ENCODE data around the gene SLC23A1. TPM values are rescaled to one million over a fixed set of nuclear protein-coding genes. Genes with fewer than 3 reads are reported as not detected.

SLC23A1 gene
- total and polyA plus RNA-seq, 2 of the 13 experiments (the other 11 are each of a cell fraction or from before 2014, with no cell fraction given), result 6.0 to 6.6 TPM

- FAIRE-seq, result no peak
These were observed 4.1 kb downstream of the SLC23A1 start for GRCh38 chr5:139378941-139379361.

GRCh38 chr5:139378101-139378825 is 4.8 kb downstream of the SLC23A1 start:
- Histone ChIP-seq H3K36me3 (replicated peaks in 1 of 2; ENCODE audit: control insufficient read depth in 1 of 2, insufficient read depth in 2 of 2, low read length in 2 of 2) (peaks cover 0 to 5% of the 10 kb centered on the region in 2 experiments; a peak in 2 of 5 replicates), H2AFZ (ENCODE audit: low read length) (no peak overlapping the region), H3K9ac (ENCODE audit: insufficient read depth, low read depth, low read length) (no peak overlapping the region), H3K4me3 (replicated peaks in 1 of 3; ENCODE audit: insufficient read depth in 1 of 3, low read depth in 2 of 3, low read length in 3 of 3) (no peak overlapping the region), H3K4me2 (ENCODE audit: low read depth, low read length) (no peak overlapping the region), H4K20me1 (ENCODE audit: insufficient read depth, low read length) (no peaks in the 10 kb centered on the region), H3K27me3 (ENCODE audit: control insufficient read depth in 1 of 2, insufficient read depth in 2 of 2, low read length in 2 of 2) (no peaks in the 10 kb centered on the region), H3K27ac (ENCODE audit: extremely low read length, insufficient read depth, low read length) (no peak overlapping the region), H3K79me2 (ENCODE audit: insufficient read depth, low read length) (peaks cover 6% of the 10 kb centered on the region), H3K9me3 (ENCODE audit: low read length) (no peaks in the 10 kb centered on the region), H3K4me1 (ENCODE audit: insufficient read depth, low read length) (peaks cover 29% of the 10 kb centered on the region)
- ChIA-PET POLR2A (no interaction called here), CTCF (ENCODE audit: low intra/inter-chr PET ratio, low total read pairs) (no interaction called here)
- no TSS peak for BruUV-seq (replicated peaks)
- in situ Hi-C loops (cut with HindIII; ENCODE audit: extremely low pct_ligation_motif_present, low pct_unique_long_range_greater_than_20kb), result no loop called here
- no peak for FAIRE-seq
- ATAC-seq, result no peak
- no peak for DNase-seq (ENCODE audit: low spot score)
- intact Hi-C loops (cut with micrococcal nuclease; ENCODE audit: unreplicated experiment), result no loop called here
- TF ChIP-seq ZNF124 (CRISPR knock-in tag; IDR thresholded peaks at IDR 0.05) (no peak), SSRP1 (CRISPR knock-in tag; IDR thresholded peaks at IDR 0.05) (no peak)
- 97% methylated on average over 40 of the region's 47 CpGs for WGBS (ENCODE audit: low lambda C conversion rate)

More at GRCh38 chr5:139378941-139379361, 4.1 kb downstream of the SLC23A1 start:
- H2AFZ ChIP-seq (ENCODE audit: low read length), result no peak overlapping the region
- CTCF ChIA-PET (ENCODE audit: low intra/inter-chr PET ratio, low total read pairs), result no interaction called here
- no peak overlapping the region for H3K4me3 ChIP-seq (replicated peaks in 1 of 3; ENCODE audit: insufficient read depth in 1 of 3, low read depth in 2 of 3, low read length in 3 of 3)
- H3K9me3 ChIP-seq (ENCODE audit: low read length), result no peaks in the 10 kb centered on the region
- H3K27me3 ChIP-seq (ENCODE audit: control insufficient read depth in 1 of 2, insufficient read depth in 2 of 2, low read length in 2 of 2), result no peaks in the 10 kb centered on the region
- ATAC-seq, result no peak
- no TSS peak for BruUV-seq (replicated peaks)
- POLR2A ChIA-PET, result no interaction called here
- H3K4me1 ChIP-seq (ENCODE audit: insufficient read depth, low read length), result peaks cover 36% of the 10 kb centered on the region
- no peak for DNase-seq (ENCODE audit: low spot score)
- H4K20me1 ChIP-seq (ENCODE audit: insufficient read depth, low read length), result no peaks in the 10 kb centered on the region
- TF ChIP-seq ZFP41 (CRISPR knock-in tag; IDR thresholded peaks at IDR 0.05; ENCODE audit: borderline replicate concordance), result no peak
- TF ChIP-seq TAF15 (IDR thresholded peaks at IDR 0.05; ENCODE audit: low read depth, low read length, poor library complexity, severe bottlenecking), result no peak
- TF ChIP-seq ZNF333 (CRISPR knock-in tag; IDR thresholded peaks at IDR 0.05; ENCODE audit: borderline replicate concordance), result no peak
- no peak overlapping the region for H3K9ac ChIP-seq (ENCODE audit: insufficient read depth, low read depth, low read length)
- intact Hi-C loops (cut with micrococcal nuclease; ENCODE audit: unreplicated experiment), result no loop called here
- H3K36me3 ChIP-seq (replicated peaks in 1 of 2; ENCODE audit: control insufficient read depth in 1 of 2, insufficient read depth in 2 of 2, low read length in 2 of 2), result peaks cover 0 to 5% of the 10 kb centered on the region in 2 experiments; a peak in 2 of 5 replicates
- in situ Hi-C loops (cut with HindIII; ENCODE audit: extremely low pct_ligation_motif_present, low pct_unique_long_range_greater_than_20kb), result no loop called here
- no peak overlapping the region for H3K4me2 ChIP-seq (ENCODE audit: low read depth, low read length)
- H3K79me2 ChIP-seq (ENCODE audit: insufficient read depth, low read length), result peaks cover 12% of the 10 kb centered on the region
- H3K27ac ChIP-seq (ENCODE audit: extremely low read length, insufficient read depth, low read length), result no peak overlapping the region
- 96% methylated on average over 11 of the region's 13 CpGs for WGBS (ENCODE audit: low lambda C conversion rate)

Data from HepG2 (cell line).